Stimulated activated CD4-positive, alpha-beta T cell treated with anti-CD3 and anti-CD28 coated beads, Interleukin-15, amount 100 ng/mL, for 48 hours (primary cell): Measurements from ENCODE around the gene TMOD2.
A peak's percentile ranks its signal among the peaks of the same experiment; 100 is the strongest.

Source experiments
- DNase-seq, 2 donors: peaks; one replicate each; pipeline ENCODE4 v3.0.0-alpha.2; 2020; ENCODE audit warnings: low read depth in 2 of 2

Gene TMOD2

GRCh38 chr15:51818150-51818549 is 66.8 kb downstream of the TMOD2 start:
- no peak for DNase-seq

- DNase-seq = no peak
Measured at GRCh38 chr15:51825698-51826097, 74.3 kb downstream of the TMOD2 start.

GRCh38 chr15:51828621-51829375 is 77.4 kb downstream of the TMOD2 start:
- no peak for DNase-seq

- DNase-seq = peak; percentile 82 to 85
Measured at GRCh38 chr15:51829376-51830275, 78.2 kb downstream of the TMOD2 start, which contains the start of gene TMOD3. Gene TMOD3, plus strand, starts transcription at chr15:51829653. Its CDS starts 33,232 bp downstream, at chr15:51862885.

GRCh38 chr15:51830276-51830806 is 78.9 kb downstream of the TMOD2 start:
- no peak for DNase-seq

- no peak for DNase-seq
Measured at GRCh38 chr15:51833772-51834171, 82.4 kb downstream of the TMOD2 start.

GRCh38 chr15:51837792-51838251 is 86.4 kb downstream of the TMOD2 start:
- DNase-seq = no peak

- no peak for DNase-seq
Measured at GRCh38 chr15:51838270-51838669, 86.9 kb downstream of the TMOD2 start.

GRCh38 chr15:51840692-51841091 is 89.3 kb downstream of the TMOD2 start:
- no peak for DNase-seq

GRCh38 chr15:51841406-51842040 is 90.1 kb downstream of the TMOD2 start:
- no peak for DNase-seq

GRCh38 chr15:51842265-51842664 is 90.9 kb downstream of the TMOD2 start:
- no peak for DNase-seq

- peak in 1 of 2 donors; percentile 13 for DNase-seq
Measured at GRCh38 chr15:51842852-51843737, 91.7 kb downstream of the TMOD2 start.

GRCh38 chr15:51844747-51845426 is 93.5 kb downstream of the TMOD2 start:
- no peak for DNase-seq

- DNase-seq = no peak
Measured at GRCh38 chr15:51846066-51846462, 94.7 kb downstream of the TMOD2 start.

GRCh38 chr15:51846463-51847230 is 95.2 kb downstream of the TMOD2 start:
- DNase-seq = no peak

- DNase-seq = no peak
Measured at GRCh38 chr15:51848811-51849210, 97.4 kb downstream of the TMOD2 start.

GRCh38 chr15:51849860-51850259 is 98.5 kb downstream of the TMOD2 start:
- DNase-seq = no peak

- DNase-seq = no peak
Measured at GRCh38 chr15:51853998-51854397, 102.6 kb downstream of the TMOD2 start.

GRCh38 chr15:51855612-51856011 is 104.2 kb downstream of the TMOD2 start:
- DNase-seq = no peak
